ENCODE results near the gene BCL10. TPM values are rescaled to one million over a fixed set of nuclear protein-coding genes. Genes with fewer than 3 reads are reported as not detected.
"Not testable (repeated sequence)": the region's sequence is repeated elsewhere in the genome, so short reads cannot be mapped to it uniquely, and the experiment has no call there.

The BCL10 gene
- total RNA-seq, 1 donor from 2014 or later = 19.9 TPM

- H3K9me3 Mint-ChIP-seq (ENCODE audit: low read depth) = peaks cover 14% of the 10 kb centered on the region
- TF ChIP-seq, protein P1, sequence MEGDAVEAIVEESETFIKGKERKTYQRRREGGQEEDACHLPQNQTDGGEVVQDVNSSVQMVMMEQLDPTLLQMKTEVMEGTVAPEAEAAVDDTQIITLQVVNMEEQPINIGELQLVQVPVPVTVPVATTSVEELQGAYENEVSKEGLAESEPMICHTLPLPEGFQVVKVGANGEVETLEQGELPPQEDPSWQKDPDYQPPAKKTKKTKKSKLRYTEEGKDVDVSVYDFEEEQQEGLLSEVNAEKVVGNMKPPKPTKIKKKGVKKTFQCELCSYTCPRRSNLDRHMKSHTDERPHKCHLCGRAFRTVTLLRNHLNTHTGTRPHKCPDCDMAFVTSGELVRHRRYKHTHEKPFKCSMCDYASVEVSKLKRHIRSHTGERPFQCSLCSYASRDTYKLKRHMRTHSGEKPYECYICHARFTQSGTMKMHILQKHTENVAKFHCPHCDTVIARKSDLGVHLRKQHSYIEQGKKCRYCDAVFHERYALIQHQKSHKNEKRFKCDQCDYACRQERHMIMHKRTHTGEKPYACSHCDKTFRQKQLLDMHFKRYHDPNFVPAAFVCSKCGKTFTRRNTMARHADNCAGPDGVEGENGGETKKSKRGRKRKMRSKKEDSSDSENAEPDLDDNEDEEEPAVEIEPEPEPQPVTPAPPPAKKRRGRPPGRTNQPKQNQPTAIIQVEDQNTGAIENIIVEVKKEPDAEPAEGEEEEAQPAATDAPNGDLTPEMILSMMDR (IDR thresholded peaks at IDR 0.05; ENCODE audit: unreplicated experiment) = no peak
- peaks cover 23% of the 10 kb centered on the region for H3K4me1 Mint-ChIP-seq (ENCODE audit: low read depth)
- H3K27me3 Mint-ChIP-seq = no peaks in the 10 kb centered on the region
- H3K36me3 Mint-ChIP-seq (ENCODE audit: insufficient read depth) = peaks cover 31% of the 10 kb centered on the region
- no peak for DNase-seq (ENCODE audit: low spot score, unreplicated experiment)
- peak overlapping the region; percentile 98 for H3K27ac Mint-ChIP-seq
- peak overlapping the region; percentile 98 for H3K4me3 Mint-ChIP-seq (ENCODE audit: low read depth)
Observed at GRCh38 chr1:85258536-85259117, 17.8 kb downstream of the BCL10 start.

DNA sequence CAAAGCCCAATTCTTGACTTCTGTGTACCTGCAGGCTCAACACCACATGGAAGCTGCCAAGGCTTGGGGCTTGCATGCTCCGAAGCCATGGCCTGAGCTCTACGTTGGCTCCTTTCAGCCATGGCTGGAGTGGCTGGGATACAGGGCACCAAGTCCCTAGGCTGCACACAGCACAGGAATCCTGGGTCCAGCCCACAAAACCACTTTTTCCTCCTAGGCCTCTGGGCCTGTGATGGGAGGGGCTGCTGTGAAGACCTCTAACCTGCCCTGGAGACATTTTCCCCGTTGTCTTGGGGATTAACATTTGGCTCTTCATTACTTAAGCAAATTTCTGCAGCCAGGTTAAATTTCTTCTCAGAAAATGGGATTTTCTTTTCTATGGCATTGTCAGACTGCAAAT, 27.4 kb downstream of the BCL10 start:
- not testable (repeated sequence) for DNase-seq (ENCODE audit: low spot score, unreplicated experiment); H3K27me3 Mint-ChIP-seq; H3K4me1 Mint-ChIP-seq (ENCODE audit: low read depth); H3K27ac Mint-ChIP-seq; H3K4me3 Mint-ChIP-seq (ENCODE audit: low read depth)
- peaks cover 23% of the 10 kb centered on the region for H3K36me3 Mint-ChIP-seq (ENCODE audit: insufficient read depth)
- peaks cover 12% of the 10 kb centered on the region for H3K9me3 Mint-ChIP-seq (ENCODE audit: low read depth)

- Mint-ChIP-seq H3K27ac (no peak overlapping the region), H3K9me3 (ENCODE audit: low read depth) (peaks cover 12% of the 10 kb centered on the region), H3K27me3 (no peaks in the 10 kb centered on the region), H3K4me3 (ENCODE audit: low read depth) (no peak overlapping the region), H3K36me3 (ENCODE audit: insufficient read depth) (peaks cover 16% of the 10 kb centered on the region), H3K4me1 (ENCODE audit: low read depth) (peaks cover 12% of the 10 kb centered on the region)
- DNase-seq (ENCODE audit: low spot score, unreplicated experiment) = no peak
- TF ChIP-seq, protein P1 (IDR thresholded peaks at IDR 0.05; ENCODE audit: unreplicated experiment) = no peak
Observed at GRCh38 chr1:85245891-85246290, 30.5 kb downstream of the BCL10 start.

GRCh38 chr1:85245456-85245855, 31.0 kb downstream of the BCL10 start:
- no peak for DNase-seq (ENCODE audit: low spot score, unreplicated experiment)
- Mint-ChIP-seq H3K9me3 (ENCODE audit: low read depth) (peaks cover 10% of the 10 kb centered on the region), H3K27me3 (no peaks in the 10 kb centered on the region), H3K36me3 (ENCODE audit: insufficient read depth) (peaks cover 13% of the 10 kb centered on the region), H3K27ac (no peak overlapping the region), H3K4me1 (ENCODE audit: low read depth) (peaks cover 16% of the 10 kb centered on the region), H3K4me3 (ENCODE audit: low read depth) (no peak overlapping the region)
- TF ChIP-seq, protein P1 (IDR thresholded peaks at IDR 0.05; ENCODE audit: unreplicated experiment) = no peak

GRCh38 chr1:85244271-85245061, 32.0 kb downstream of the BCL10 start:
- no peak for DNase-seq (ENCODE audit: low spot score, unreplicated experiment)

More at GRCh38 chr1:85244271-85245061, 32.0 kb downstream of the BCL10 start:
- Mint-ChIP-seq H3K27ac (no peak overlapping the region), H3K9me3 (ENCODE audit: low read depth) (peaks cover 5% of the 10 kb centered on the region), H3K4me1 (ENCODE audit: low read depth) (peaks cover 23% of the 10 kb centered on the region), H3K4me3 (ENCODE audit: low read depth) (no peak overlapping the region), H3K27me3 (no peaks in the 10 kb centered on the region), H3K36me3 (ENCODE audit: insufficient read depth) (peaks cover 4% of the 10 kb centered on the region)
- TF ChIP-seq, protein P1 (IDR thresholded peaks at IDR 0.05; ENCODE audit: unreplicated experiment) = no peak
